B cell (primary cell): Measurements from ENCODE around the gene WNT3A. TPM values are rescaled to one million over a fixed set of nuclear protein-coding genes. Genes with fewer than 3 reads are reported as not detected.

Source experiments
- ATAC-seq: fragments of 200-7000 bp; cut with Tn5 transposase; one replicate; pipeline ENCODE4 v1.10.0; 2021; ENCODE audit warnings: low read depth, mild to moderate bottlenecking, moderate number of reproducible peaks, moderate library complexity
- CTCF ChIA-PET: fragments of 350-600 bp; sonication (Branson Sonifier 250); formaldehyde crosslinking; loops from one replicate; lab custom pipeline; 2021; ENCODE audit warnings: antibody characterized with exemption, inconsistent platforms; lab: Charles Lee
- POLR2A ChIA-PET: fragments of 350-600 bp; sonication (Branson Sonifier 250); formaldehyde crosslinking; loops from one replicate; lab custom pipeline; 2021; ENCODE audit warnings: antibody characterized with exemption; lab: Charles Lee
- DNase-seq: peaks from one replicate; pipeline ENCODE4 v3.0.0; 2013
- H2AFZ ChIP-seq: 2 replicates; pipeline ENCODE4 v1.6.1; 2012; ENCODE audit warnings: mild to moderate bottlenecking, low read depth, low read length; ENCODE audit not compliant: insufficient read depth, poor library complexity, severe bottlenecking
- H3K27ac ChIP-seq, 2 donors: 1 replicate in 1 of 2; 2 replicates in 1 of 2; pipeline ENCODE4 v1.5.1; 2012 to 2013; ENCODE audit warnings: low read length in 2 of 2, mild to moderate bottlenecking in 2 of 2, moderate library complexity in 1 of 2
- H3K27me3 ChIP-seq, 4 experiments: fragments of 200-600 bp in 1 of 4; sonication (generic) in 1 of 4; replicated peaks in 1 of 4; 1 replicate in 2 of 4; 2 replicates in 2 of 4; pipeline versions ENCODE4 v1.6.1 to v1.7.0; 2013 to 2016; ENCODE audit warnings: low read length in 3 of 4, mild to moderate bottlenecking in 2 of 4, mixed read lengths in 1 of 4, moderate library complexity in 1 of 4; ENCODE audit not compliant: insufficient read depth in 4 of 4, control insufficient read depth in 3 of 4; ENCODE audit errors: control extremely low read depth in 1 of 4
- H3K36me3 ChIP-seq, 2 experiments: replicated peaks in 1 of 2; 1 replicate in 1 of 2; 2 replicates in 1 of 2; pipeline versions ENCODE4 v1.6.1 to v1.7.1; 2013; ENCODE audit warnings: low read length in 1 of 2; ENCODE audit not compliant: insufficient read depth in 2 of 2, control insufficient read depth in 1 of 2; ENCODE audit errors: control extremely low read depth in 1 of 2, extremely low read depth in 1 of 2
- H3K4me1 ChIP-seq, 2 donors: fragments of 200-600 bp in 1 of 2; sonication (generic) in 1 of 2; 1 replicate in 1 of 2; 2 replicates in 1 of 2; pipeline versions ENCODE4 v1.5.1 to v1.6.1; 2013 to 2017; ENCODE audit warnings: low read length in 2 of 2; ENCODE audit not compliant: control insufficient read depth in 2 of 2, insufficient read depth in 2 of 2
- H3K4me2 ChIP-seq: replicated peaks from 2 replicates; pipeline ENCODE3; 2012; ENCODE audit warnings: mild to moderate bottlenecking, low read depth, low read length; ENCODE audit not compliant: poor library complexity, severe bottlenecking
- H3K4me3 ChIP-seq, 5 experiments: fragments of 200-600 bp in 1 of 5; sonication (generic) in 1 of 5; 1 replicate in 3 of 5; 2 replicates in 2 of 5; pipeline versions ENCODE4 v1.5.1 to v1.7.0; 2011 to 2016; ENCODE audit warnings: low read length in 4 of 5, mild to moderate bottlenecking in 4 of 5, low read depth in 2 of 5, control low read depth in 1 of 5, moderate library complexity in 1 of 5; ENCODE audit not compliant: insufficient read depth in 1 of 5; ENCODE audit errors: control extremely low read depth in 1 of 5, extremely low read depth in 1 of 5
- H3K79me2 ChIP-seq: fragments of 200-600 bp; sonication (generic); one replicate; pipeline ENCODE4 v1.6.0; 2016; ENCODE audit warnings: low read length; ENCODE audit not compliant: control insufficient read depth, insufficient read depth
- H3K9ac ChIP-seq: fragments of 200-600 bp; sonication (generic); 2 replicates; pipeline ENCODE4 v1.6.1; 2017; ENCODE audit warnings: mild to moderate bottlenecking, low read length, moderate library complexity
- H3K9me3 ChIP-seq, 3 donors: one replicate each; pipeline versions ENCODE4 v1.6.1 to v1.7.1; 2013; ENCODE audit warnings: low read length in 2 of 3; ENCODE audit not compliant: control insufficient read depth in 2 of 3, insufficient read depth in 1 of 3; ENCODE audit errors: control extremely low read depth in 1 of 3
- H4K20me1 ChIP-seq: 2 replicates; pipeline ENCODE4 v1.6.0; 2012; ENCODE audit warnings: mild to moderate bottlenecking, low read length; ENCODE audit not compliant: insufficient read depth, control insufficient read depth, poor library complexity, severe bottlenecking
- H3K27ac Mint-ChIP-seq: one replicate; pipeline ENCODE4 v1.8.0; 2021; ENCODE audit warnings: mixed read lengths
- H3K27me3 Mint-ChIP-seq: one replicate; pipeline ENCODE4 v1.8.0; 2021; ENCODE audit warnings: mixed read lengths
- H3K4me1 Mint-ChIP-seq: one replicate; pipeline ENCODE4 v1.8.0; 2021; ENCODE audit warnings: mixed read lengths
- H3K4me3 Mint-ChIP-seq: one replicate; pipeline ENCODE4 v1.8.0; 2021; ENCODE audit warnings: mixed read lengths
- H3K9me3 Mint-ChIP-seq: one replicate; pipeline ENCODE4 v1.8.0; 2022; ENCODE audit warnings: mixed read lengths; ENCODE audit not compliant: insufficient read depth
- CTCF ChIP-seq: fragments of 200-600 bp; IDR thresholded peaks from one replicate; pipeline ENCODE4 v1.8.0; 2022; ENCODE audit warnings: antibody characterized with exemption, mild to moderate bottlenecking
- EZH2 ChIP-seq: IDR thresholded peaks from 2 replicates; pipeline ENCODE4 v1.6.1; 2012; ENCODE audit warnings: borderline replicate concordance, low read depth, mild to moderate bottlenecking, moderate library complexity, low read length; ENCODE audit not compliant: insufficient read depth, poor library complexity, severe bottlenecking
- WGBS: methylation state at CpG from one replicate; pipeline ENCODE4 v1.1.5; 2013; ENCODE audit warnings: missing lambda C conversion rate; ENCODE audit not compliant: insufficient coverage; 5-methylcytosine and 5-hydroxymethylcytosine counted together
- intact Hi-C: fragments of 100-400 bp; cut with micrococcal nuclease; formaldehyde crosslinking; loops from one replicate; pipeline ENCODE4 v1.10.0; 2022
- polyA plus RNA-seq: library from polyadenylated mRNA; depleted of rRNA; stranded (reverse); fragments of >200 nt; gene quantifications from 2 replicates; pipeline ENCODE4 v1.2.3, GENCODE V29; 2012
- total RNA-seq, 2 donors: library from RNA; stranded (reverse); fragments of 120-200 nt in 1 of 2; gene quantifications; 1 replicate in 1 of 2; 2 replicates in 1 of 2; pipeline versions ENCODE4 v1.2.3 to v1.2.4, GENCODE V29; 2013 to 2022

WNT3A gene
- total and polyA plus RNA-seq, 2 donors (not counting 1 experiment from before 2014, with no cell fraction given): 0.03 TPM; not detected in 1

GRCh38 chr1:227987181-227987580, 19.6 kb upstream of the WNT3A start:
- Mint-ChIP-seq H3K27ac (no peak overlapping the region), H3K4me1 (no peaks in the 10 kb centered on the region), H3K9me3 (peaks cover 4% of the 10 kb centered on the region), H3K27me3 (peaks cover 38% of the 10 kb centered on the region), H3K4me3 (no peak overlapping the region)
- H3K9ac ChIP-seq: no peak overlapping the region
- TF ChIP-seq CTCF (no peak), EZH2 (no peak)
- no peaks in the 10 kb centered on the region for H3K36me3 ChIP-seq
- ChIA-PET POLR2A (no interaction called here), CTCF (no interaction called here)
- ATAC-seq (no peak), DNase-seq (no peak)
- no peak overlapping the region for H3K4me2 ChIP-seq
- no peak overlapping the region for H2AFZ ChIP-seq
- H3K27me3 ChIP-seq: peaks cover 0 to 7% (median 3%) of the 10 kb centered on the region in 4 experiments
- no peak overlapping the region for H3K27ac ChIP-seq
- peaks cover 0 to 1% (median 0%) of the 10 kb centered on the region in 3 donors for H3K9me3 ChIP-seq
- intact Hi-C loops: no loop called here
- no peaks in the 10 kb centered on the region for H3K4me1 ChIP-seq
- H4K20me1 ChIP-seq: no peaks in the 10 kb centered on the region
- no CpG with 5 or more reads among the region's 2 CpGs for WGBS
- no peaks in the 10 kb centered on the region for H3K79me2 ChIP-seq
- H3K4me3 ChIP-seq: no peak overlapping the region

- no peak overlapping the region for H3K9ac ChIP-seq
- ATAC-seq (no peak), DNase-seq (no peak)
- Mint-ChIP-seq H3K27ac (no peak overlapping the region), H3K27me3 (peaks cover 16% of the 10 kb centered on the region), H3K9me3 (peaks cover 15% of the 10 kb centered on the region), H3K4me3 (no peak overlapping the region), H3K4me1 (no peaks in the 10 kb centered on the region)
- no peak for TF ChIP-seq EZH2
- no peak for TF ChIP-seq CTCF
- no peaks in the 10 kb centered on the region for H3K36me3 ChIP-seq
- 76% methylated on average over 5 of the region's 7 CpGs for WGBS
- peaks cover 1 to 28% (median 14%) of the 10 kb centered on the region in 3 donors for H3K9me3 ChIP-seq
- intact Hi-C loops: no loop called here
- no peaks in the 10 kb centered on the region for H3K79me2 ChIP-seq
- no peaks in the 10 kb centered on the region for H4K20me1 ChIP-seq
- ChIA-PET POLR2A (no interaction called here), CTCF (no interaction called here)
- no peak overlapping the region for H3K4me3 ChIP-seq
- H3K4me1 ChIP-seq: no peaks in the 10 kb centered on the region
- no peak overlapping the region for H2AFZ ChIP-seq
- no peak overlapping the region for H3K27ac ChIP-seq
- H3K27me3 ChIP-seq: peaks cover 0 to 4% (median 0%) of the 10 kb centered on the region in 4 experiments
- no peak overlapping the region for H3K4me2 ChIP-seq
Observed at GRCh38 chr1:227994632-227995300, 12.0 kb upstream of the WNT3A start.
